HG03135 (cell line): Measurements from ENCODE around the gene PRR5L.
"Not testable (repeated sequence)": the region's sequence is repeated elsewhere in the genome, so short reads cannot be mapped to it uniquely, and the experiment has no call there.

Source experiments
- ATAC-seq: cut with Tn5 transposase; IDR thresholded peaks from one replicate; pipeline ENCODE4 v1.9.1; 2021; ENCODE audit warnings: mild to moderate bottlenecking, moderate library complexity; ENCODE audit not compliant: unreplicated experiment

The PRR5L gene

GRCh38 chr11:36488096-36488495 lies 192.0 kb downstream of the PRR5L start:
- no peak for ATAC-seq

GRCh38 chr11:36490026-36490806 lies 194.1 kb downstream of the PRR5L start:
- no peak for ATAC-seq

DNA sequence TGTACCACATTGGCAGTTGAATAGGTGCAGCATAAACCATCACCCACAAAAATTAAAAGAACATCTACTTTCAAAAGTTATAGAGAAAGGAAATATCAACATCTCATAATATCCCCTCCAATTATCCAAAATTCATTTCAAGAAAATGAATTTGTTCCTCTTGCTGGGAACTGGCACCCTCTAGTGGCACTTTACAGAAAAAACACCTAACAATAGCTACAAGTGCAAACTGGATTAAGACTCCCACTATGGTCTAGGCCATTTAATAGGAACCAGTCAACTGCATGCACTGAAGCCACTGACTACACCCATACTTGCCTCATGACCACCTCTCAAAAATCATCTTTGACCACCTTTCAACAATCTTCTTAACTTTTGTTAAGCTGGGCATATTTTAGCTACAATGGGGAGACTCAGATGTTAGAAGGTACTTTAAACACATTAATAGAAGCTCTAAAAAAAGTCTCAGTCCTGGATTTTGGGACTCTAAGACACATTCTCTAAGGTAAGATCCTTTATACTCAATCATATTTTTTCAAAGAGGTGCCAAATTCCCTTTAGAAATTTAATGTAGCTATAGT lies 196.7 kb downstream of the PRR5L start:
- no peak for ATAC-seq

GRCh38 chr11:36493332-36493731 lies 197.2 kb downstream of the PRR5L start:
- ATAC-seq: no peak

- ATAC-seq: no peak
Observed at GRCh38 chr11:36498721-36499120, 202.6 kb downstream of the PRR5L start.

GRCh38 chr11:36499315-36499714 lies 203.2 kb downstream of the PRR5L start:
- no peak for ATAC-seq

- peak; percentile 82 for ATAC-seq
Observed at GRCh38 chr11:36500315-36500721, 204.2 kb downstream of the PRR5L start.

DNA sequence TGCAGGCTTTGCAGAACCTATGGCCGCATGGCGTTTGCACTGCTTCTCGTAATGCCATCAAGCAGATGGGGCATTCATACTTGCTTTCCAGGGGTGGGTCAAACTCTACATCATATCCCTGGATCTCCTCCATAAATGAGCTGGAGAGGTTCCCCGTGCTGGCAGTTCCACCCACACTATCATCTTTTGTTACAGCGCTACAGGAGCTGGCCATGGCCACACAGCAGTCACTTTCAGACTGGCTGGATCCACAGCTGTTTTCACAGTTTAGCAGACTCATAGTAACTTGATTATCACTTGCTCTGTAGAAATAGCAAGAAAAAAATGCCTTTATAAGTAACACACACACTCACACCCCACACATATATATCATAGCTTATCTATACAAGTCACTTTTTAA lies 205.1 kb downstream of the PRR5L start:
- no peak for ATAC-seq

DNA sequence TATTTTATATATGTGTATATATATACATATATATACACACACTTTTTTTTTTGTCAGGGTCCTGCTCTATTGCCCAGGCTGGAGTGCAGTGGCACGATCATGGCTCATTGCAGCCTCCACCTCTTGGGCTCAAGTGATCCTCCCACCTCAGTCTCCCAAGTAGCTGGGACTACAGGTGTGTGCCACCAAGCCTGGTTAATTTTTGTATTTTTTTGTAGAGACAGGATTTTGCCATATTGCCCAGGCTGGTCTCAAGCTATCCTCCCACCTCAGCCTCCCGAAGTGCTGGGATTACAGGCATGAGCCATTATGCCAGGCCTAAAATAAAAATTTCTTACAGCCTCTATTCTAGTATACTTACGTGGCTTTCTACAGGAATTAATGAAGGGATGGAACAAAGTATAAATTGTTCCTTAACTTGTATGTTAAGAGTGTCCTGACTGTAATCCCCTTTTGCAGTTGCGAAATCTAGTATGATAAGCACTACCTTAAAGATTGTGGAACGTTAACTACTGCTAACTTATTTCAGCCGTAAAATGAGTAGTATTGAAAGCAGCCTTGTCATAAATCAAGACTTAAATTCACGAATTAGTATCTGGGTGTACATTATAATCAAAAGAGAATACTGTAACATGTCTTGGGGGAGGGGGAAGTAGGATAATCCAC lies 211.9 kb downstream of the PRR5L start:
- ATAC-seq: no peak

- ATAC-seq: no peak
Observed at GRCh38 chr11:36508743-36509142, 212.7 kb downstream of the PRR5L start.

GRCh38 chr11:36509201-36509639 lies 213.1 kb downstream of the PRR5L start:
- no peak for ATAC-seq

GRCh38 chr11:36509694-36510593 lies 213.9 kb downstream of the PRR5L start, which contains the start of gene TRAF6:
Gene TRAF6 (minus strand): TSS chr11:36510272. CDS start chr11:36501515, 8,757 bp downstream.
- ATAC-seq: peak; percentile 98

DNA sequence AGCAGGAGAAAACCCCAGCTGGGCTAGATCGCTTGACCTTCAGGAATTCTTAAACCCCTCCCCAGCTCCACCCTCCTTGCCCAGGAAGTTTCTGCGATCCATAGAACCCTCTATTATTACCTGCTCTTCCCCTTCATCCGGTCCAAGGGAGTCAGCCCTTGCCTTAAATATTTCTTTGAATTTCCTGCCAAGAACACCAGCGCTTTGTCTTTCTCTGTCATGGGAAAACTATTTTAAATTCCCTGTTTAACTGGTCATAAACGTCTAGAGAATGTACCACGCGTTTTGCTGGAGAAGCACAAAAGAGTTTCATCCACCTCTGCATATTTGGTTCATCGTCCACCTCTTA lies 214.5 kb downstream of the PRR5L start:
- ATAC-seq: no peak

DNA sequence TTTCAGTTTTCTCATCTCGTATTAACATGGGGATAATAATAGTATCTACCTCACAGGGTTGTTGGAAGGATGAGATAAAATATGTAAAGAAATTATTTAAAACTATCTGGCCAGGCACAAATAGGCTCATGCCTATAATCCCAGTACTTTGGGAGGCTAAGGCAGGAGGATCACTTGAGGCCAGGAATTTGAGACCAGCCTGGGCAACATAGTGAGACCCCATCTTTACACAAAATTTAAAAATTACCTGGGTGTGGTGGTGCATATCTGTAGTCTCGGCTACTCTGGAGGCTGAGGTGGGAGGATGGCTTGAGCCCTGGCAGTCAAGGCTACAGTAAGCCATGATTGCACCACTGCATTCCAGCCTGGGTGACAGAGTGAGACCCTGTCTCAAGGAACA lies 215.0 kb downstream of the PRR5L start:
- not testable (repeated sequence) for ATAC-seq

GRCh38 chr11:36512016-36512415 lies 215.9 kb downstream of the PRR5L start:
- ATAC-seq: no peak

DNA sequence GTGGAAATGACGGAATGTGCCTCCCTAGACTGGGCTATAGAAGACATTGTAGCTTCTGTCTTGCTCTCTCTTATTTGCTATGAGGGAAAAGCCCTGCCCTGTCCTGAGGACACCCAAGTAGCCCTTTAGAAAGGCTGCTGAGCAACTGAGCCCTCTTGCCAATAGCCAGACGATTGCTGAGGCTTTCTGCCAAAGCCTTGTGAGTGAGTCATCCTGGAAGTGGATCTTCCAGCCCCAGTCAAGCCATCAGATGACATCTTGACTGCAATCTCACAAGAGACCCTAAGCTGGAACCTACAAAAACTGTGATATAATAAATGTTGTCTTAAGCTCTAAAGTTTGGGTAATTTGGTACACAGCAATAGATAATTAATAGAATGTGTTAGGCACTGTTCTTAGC lies 217.9 kb downstream of the PRR5L start:
- no peak for ATAC-seq
